ENCODE measurements around the gene ZNF541. TPM values are rescaled to one million over a fixed set of nuclear protein-coding genes. Genes with fewer than 3 reads are reported as not detected.

The ZNF541 gene
- total RNA-seq, 1 donor from 2014 or later, result not detected

DNA sequence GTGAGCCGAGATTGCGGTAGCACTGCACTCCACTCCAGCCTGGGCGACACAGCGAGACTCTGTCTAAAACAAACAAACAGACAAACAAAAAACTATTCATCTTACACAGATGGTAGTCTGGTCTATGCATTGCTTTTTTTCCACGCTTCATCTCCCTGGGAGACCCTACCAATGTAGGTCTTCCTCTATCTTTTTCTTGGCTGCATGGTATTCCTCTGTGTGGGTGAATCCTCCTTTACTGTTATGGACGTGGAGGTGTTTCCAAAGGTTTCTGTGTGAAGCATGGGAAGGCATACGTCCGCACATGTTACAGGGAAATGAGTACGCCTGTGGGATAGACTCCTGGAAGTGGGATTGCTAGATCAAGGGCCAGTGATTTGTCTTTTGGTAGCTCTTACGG, 41.6 kb upstream of the ZNF541 start:
- H3K27ac ChIP-seq, result no peak overlapping the region
- TF ChIP-seq, protein P1, sequence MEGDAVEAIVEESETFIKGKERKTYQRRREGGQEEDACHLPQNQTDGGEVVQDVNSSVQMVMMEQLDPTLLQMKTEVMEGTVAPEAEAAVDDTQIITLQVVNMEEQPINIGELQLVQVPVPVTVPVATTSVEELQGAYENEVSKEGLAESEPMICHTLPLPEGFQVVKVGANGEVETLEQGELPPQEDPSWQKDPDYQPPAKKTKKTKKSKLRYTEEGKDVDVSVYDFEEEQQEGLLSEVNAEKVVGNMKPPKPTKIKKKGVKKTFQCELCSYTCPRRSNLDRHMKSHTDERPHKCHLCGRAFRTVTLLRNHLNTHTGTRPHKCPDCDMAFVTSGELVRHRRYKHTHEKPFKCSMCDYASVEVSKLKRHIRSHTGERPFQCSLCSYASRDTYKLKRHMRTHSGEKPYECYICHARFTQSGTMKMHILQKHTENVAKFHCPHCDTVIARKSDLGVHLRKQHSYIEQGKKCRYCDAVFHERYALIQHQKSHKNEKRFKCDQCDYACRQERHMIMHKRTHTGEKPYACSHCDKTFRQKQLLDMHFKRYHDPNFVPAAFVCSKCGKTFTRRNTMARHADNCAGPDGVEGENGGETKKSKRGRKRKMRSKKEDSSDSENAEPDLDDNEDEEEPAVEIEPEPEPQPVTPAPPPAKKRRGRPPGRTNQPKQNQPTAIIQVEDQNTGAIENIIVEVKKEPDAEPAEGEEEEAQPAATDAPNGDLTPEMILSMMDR (IDR thresholded peaks at IDR 0.05), result no peak
- DNase-seq (ENCODE audit: low spot score in 2 of 2), result no peak
- no peak overlapping the region for H3K4me3 ChIP-seq
- intact Hi-C loops (cut with DNase I), result no loop called here
- peaks cover 10 to 34% of the 10 kb centered on the region in 2 donors for H3K4me1 ChIP-seq
- no peaks in the 10 kb centered on the region for H3K36me3 ChIP-seq
- H3K27me3 ChIP-seq, result no peaks in the 10 kb centered on the region
- H3K9me3 ChIP-seq, result no peaks in the 10 kb centered on the region

DNA sequence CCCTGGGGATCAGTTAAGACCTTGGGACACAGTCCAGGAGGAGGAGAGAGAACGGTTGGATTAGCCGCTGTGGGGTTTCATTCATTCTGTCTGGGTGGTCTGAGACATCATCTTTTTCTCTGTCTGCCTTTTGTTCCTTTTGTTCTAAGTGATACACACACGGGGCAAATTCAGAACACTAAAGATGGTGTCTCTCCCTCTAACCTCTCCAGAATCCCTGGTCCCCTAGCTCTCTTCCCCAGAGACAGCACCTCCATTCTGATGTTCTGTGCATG, 41.0 kb upstream of the ZNF541 start:
- no peak for DNase-seq (ENCODE audit: low spot score in 2 of 2)
- no peaks in the 10 kb centered on the region for H3K36me3 ChIP-seq
- TF ChIP-seq, protein P1 (IDR thresholded peaks at IDR 0.05), result no peak
- peaks cover 10 to 34% of the 10 kb centered on the region in 2 donors for H3K4me1 ChIP-seq
- no peak overlapping the region for H3K27ac ChIP-seq
- H3K4me3 ChIP-seq, result no peak overlapping the region
- intact Hi-C loops (cut with DNase I), result no loop called here
- no peaks in the 10 kb centered on the region for H3K27me3 ChIP-seq
- H3K9me3 ChIP-seq, result no peaks in the 10 kb centered on the region

DNA sequence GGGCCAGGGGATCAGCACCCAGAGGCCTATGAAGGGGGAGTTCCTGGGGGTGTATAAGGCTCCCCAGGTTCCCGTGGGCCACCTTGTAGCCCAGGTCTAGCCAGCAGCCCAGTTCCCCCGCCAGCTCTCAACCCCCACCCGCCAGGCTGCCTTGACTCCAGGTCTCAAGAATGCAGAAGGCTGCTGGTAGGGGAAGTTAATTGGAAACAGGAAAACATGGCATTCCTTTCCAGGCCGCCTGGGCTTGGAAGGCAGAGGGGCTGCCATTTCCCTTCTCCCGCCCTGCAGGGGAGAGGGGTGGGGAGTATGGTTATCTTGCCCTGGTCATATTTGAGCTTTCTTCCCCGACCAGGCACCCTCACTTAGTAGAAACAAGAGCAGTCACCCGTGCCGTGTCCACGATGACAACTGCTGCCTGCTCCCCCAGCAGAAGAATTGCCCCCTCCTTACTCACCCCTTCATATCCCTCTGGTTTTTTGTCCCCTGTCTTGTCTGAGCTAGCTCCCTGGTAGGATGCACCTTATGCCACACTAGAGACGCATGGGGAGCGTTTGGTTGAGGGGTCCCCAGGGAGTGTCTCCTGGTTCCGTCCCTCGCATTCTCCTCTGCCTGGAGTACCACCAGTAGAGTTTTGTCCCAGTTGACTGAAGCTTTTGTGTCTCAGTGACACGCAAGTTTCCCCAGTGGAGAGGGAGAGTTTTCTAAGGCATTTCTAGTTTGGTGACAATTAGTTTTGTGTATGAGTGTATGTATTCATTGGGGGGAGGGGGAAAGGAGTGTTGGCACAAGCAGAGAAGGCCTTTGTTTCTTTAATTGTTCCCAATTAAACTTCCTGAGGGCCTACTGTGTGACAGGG, 40.4 kb upstream of the ZNF541 start:
- intact Hi-C loops (cut with DNase I), result no loop called here
- no peaks in the 10 kb centered on the region for H3K36me3 ChIP-seq
- H3K9me3 ChIP-seq, result no peaks in the 10 kb centered on the region
- TF ChIP-seq, protein P1 (IDR thresholded peaks at IDR 0.05), result no peak
- DNase-seq (ENCODE audit: low spot score in 2 of 2), result no peak
- H3K27me3 ChIP-seq, result no peaks in the 10 kb centered on the region
- peak overlapping the region; percentile 60 to 72 for H3K27ac ChIP-seq
- peak overlapping the region in 1 of 2 donors; percentile 19 for H3K4me3 ChIP-seq
- peaks cover 10 to 34% of the 10 kb centered on the region in 2 donors for H3K4me1 ChIP-seq

DNA sequence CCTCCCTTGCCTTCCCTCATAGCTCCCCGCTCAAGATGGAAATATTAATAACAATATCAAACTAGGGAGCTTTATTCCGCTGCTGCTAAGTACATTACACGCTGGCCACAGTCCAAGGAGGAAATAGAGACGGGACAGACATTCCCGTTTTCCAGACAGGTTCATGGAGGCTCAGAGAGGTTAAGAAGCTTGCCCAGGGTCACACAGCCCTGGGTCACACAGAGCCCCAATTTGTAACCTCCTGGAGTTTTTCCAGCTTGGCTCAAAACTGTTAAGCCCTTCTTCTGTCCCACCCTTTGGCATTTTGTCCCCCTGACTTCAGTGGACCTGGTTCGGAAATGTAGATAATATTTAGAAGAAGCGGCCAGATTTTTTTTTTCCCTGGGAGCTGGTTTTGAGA, 38.0 kb upstream of the ZNF541 start:
- H3K27ac ChIP-seq, result peak overlapping the region in 1 of 2 donors; percentile 70
- TF ChIP-seq, protein P1 (IDR thresholded peaks at IDR 0.05), result no peak

DNA sequence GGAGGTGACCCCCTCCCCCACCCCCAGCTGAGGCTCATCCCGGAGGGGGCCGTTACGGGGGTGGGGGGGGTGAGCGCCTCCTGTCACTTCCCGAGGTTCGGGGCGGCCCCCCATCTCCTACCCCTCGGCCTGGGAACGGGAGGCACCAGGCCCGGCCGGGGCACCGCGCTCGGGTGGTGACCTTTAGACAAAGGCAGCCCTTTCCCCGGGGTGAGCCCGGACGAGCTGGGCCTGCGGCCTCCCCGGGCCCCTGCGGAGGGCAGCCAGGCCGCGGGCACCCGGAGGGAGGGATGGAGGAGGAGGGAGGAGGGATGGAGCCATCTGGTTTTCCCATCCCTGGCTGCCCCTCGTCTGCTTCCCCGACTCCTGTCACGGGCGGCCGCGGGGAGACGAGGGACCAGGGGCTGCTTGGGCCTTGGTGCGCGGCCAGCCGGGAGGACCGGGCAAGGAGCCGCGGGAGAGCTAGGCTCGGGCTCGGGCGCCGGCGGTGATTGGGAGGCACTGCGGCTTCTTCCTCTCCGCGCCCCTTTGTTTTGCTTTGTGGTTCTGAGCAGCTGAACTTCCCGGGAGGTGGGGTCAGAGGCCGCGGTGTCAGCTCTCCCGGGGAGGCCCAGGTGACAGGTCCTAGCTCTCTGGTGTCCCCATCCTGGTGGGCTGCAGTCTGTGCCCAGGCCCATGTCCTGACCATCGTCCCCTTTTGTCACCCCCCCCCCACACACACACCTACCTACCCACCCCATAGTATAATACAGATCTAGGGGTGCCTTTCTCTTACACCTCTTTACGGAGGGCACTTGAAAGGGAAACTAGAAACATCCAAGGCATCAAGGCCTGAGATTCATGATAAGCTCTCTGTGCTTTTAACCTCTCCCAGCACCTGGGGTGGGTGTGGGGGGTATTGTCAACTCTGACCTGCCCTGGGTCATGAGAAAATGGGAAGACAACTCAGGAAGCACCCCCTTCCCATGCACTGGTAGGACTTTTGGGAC, 37.3 kb upstream of the ZNF541 start:
- H3K4me1 ChIP-seq, result peaks cover 10 to 42% of the 10 kb centered on the region in 2 donors
- peak overlapping the region; percentile 84 to 97 for H3K4me3 ChIP-seq
- peak in 1 of 2 donors; percentile 74 for DNase-seq (ENCODE audit: low spot score in 2 of 2)
- TF ChIP-seq, protein P1 (IDR thresholded peaks at IDR 0.05), result no peak
- H3K9me3 ChIP-seq, result no peaks in the 10 kb centered on the region
- peak overlapping the region; percentile 70 to 94 for H3K27ac ChIP-seq
- H3K36me3 ChIP-seq, result no peaks in the 10 kb centered on the region
- no peaks in the 10 kb centered on the region for H3K27me3 ChIP-seq
- intact Hi-C loops (cut with DNase I), result loop anchor here (2.0 to 10.0 kb wide), 3 partner anchors 55 to 335 kb away; partner anchors contain the start of gene INAFM1

More for the DNA sequence above, 38.0 kb upstream of the ZNF541 start:
- H3K4me1 ChIP-seq, result peaks cover 10 to 42% of the 10 kb centered on the region in 2 donors
- intact Hi-C loops (cut with DNase I), result no loop called here
- no peaks in the 10 kb centered on the region for H3K36me3 ChIP-seq
- H3K9me3 ChIP-seq, result no peaks in the 10 kb centered on the region
- H3K4me3 ChIP-seq, result peak overlapping the region; percentile 84 to 97
- DNase-seq (ENCODE audit: low spot score in 2 of 2), result no peak
- no peaks in the 10 kb centered on the region for H3K27me3 ChIP-seq
